IMR-90 (cell line): Measurements from ENCODE around the gene PSPC1. TPM values are rescaled to one million over a fixed set of nuclear protein-coding genes. Genes with fewer than 3 reads are reported as not detected.

ENCODE experiments used
- ATAC-seq: fragments of 200-7000 bp; cut with Tn5 transposase; 2 replicates; pipeline ENCODE4 v1.9.1; 2020; ENCODE audit warnings: low read depth, mild to moderate bottlenecking, moderate library complexity
- BruUV-seq: library from RNA; stranded (reverse); fragments of 400-500 nt; replicated peaks from 2 replicates; lab custom pipeline; 2021; lab: Mats Ljungman, UMichigan
- CTCF ChIA-PET: fragments of 300-600 bp; formaldehyde crosslinking; extraction: SDS; loops from one replicate; lab custom pipeline; 2021; ENCODE audit warnings: antibody characterized with exemption; lab: Yijun Ruan, JAX
- POLR2A ChIA-PET: fragments of 300-600 bp; sonication (Branson Sonifier 250); formaldehyde crosslinking; loops from one replicate; lab custom pipeline; 2022; ENCODE audit warnings: antibody characterized with exemption; ENCODE audit not compliant: unreplicated experiment; lab: Charles Lee
- DNase-seq: peaks from one replicate; pipeline ENCODE4 v3.0.0; 2013
- H2AFZ ChIP-seq: replicated peaks from 2 replicates; pipeline ENCODE3; 2013; ENCODE audit warnings: low read length, mild to moderate bottlenecking; ENCODE audit not compliant: poor library complexity
- H2AK5ac ChIP-seq: 2 replicates; pipeline ENCODE4 v1.6.1; 2013; ENCODE audit warnings: low read depth, low read length, inconsistent platforms
- H2AK9ac ChIP-seq: replicated peaks from 2 replicates; pipeline ENCODE3; 2013; ENCODE audit warnings: mild to moderate bottlenecking, low read depth, low read length, moderate library complexity; ENCODE audit not compliant: poor library complexity
- H2BK120ac ChIP-seq: 2 replicates; pipeline ENCODE4 v1.6.1; 2013; ENCODE audit warnings: low read depth, low read length, inconsistent platforms
- H2BK15ac ChIP-seq: 3 replicates; pipeline ENCODE4 v1.6.1; 2013; ENCODE audit warnings: low read depth, low read length, inconsistent platforms
- H2BK20ac ChIP-seq: 2 replicates; pipeline ENCODE4 v1.6.1; 2013; ENCODE audit warnings: low read depth, mild to moderate bottlenecking, inconsistent platforms, low read length, moderate library complexity
- H2BK5ac ChIP-seq: 2 replicates; pipeline ENCODE4 v1.6.1; 2013; ENCODE audit warnings: mild to moderate bottlenecking, low read depth, low read length, inconsistent platforms; ENCODE audit not compliant: poor library complexity, severe bottlenecking
- H3K14ac ChIP-seq: replicated peaks from 2 replicates; pipeline ENCODE4 v1.6.1; 2013; ENCODE audit warnings: low read depth, low read length, inconsistent platforms
- H3K18ac ChIP-seq: 2 replicates; pipeline ENCODE4 v1.6.1; 2013; ENCODE audit warnings: low read depth, low read length, control low read depth
- H3K23ac ChIP-seq: 2 replicates; pipeline ENCODE4 v1.6.1; 2013; ENCODE audit warnings: low read depth, low read length, inconsistent platforms
- H3K27ac ChIP-seq: 2 replicates; pipeline ENCODE4 v1.5.1; 2013; ENCODE audit warnings: mild to moderate bottlenecking, control low read depth, low read length; ENCODE audit not compliant: insufficient read depth
- H3K27me3 ChIP-seq: 2 replicates; pipeline ENCODE4 v1.6.1; 2013; ENCODE audit warnings: low read length; ENCODE audit not compliant: control insufficient read depth, insufficient read depth
- H3K36me3 ChIP-seq: 2 replicates; pipeline ENCODE4 v1.6.1; 2013; ENCODE audit warnings: low read length, mixed read lengths; ENCODE audit not compliant: control insufficient read depth, insufficient read depth
- H3K4ac ChIP-seq: 2 replicates; pipeline ENCODE4 v1.6.1; 2013; ENCODE audit warnings: low read depth, low read length, inconsistent platforms
- H3K4me1 ChIP-seq: 2 replicates; pipeline ENCODE4 v1.6.1; 2013; ENCODE audit warnings: low read length, mixed read lengths; ENCODE audit not compliant: control insufficient read depth, insufficient read depth
- H3K4me2 ChIP-seq: 2 replicates; pipeline ENCODE4 v1.6.1; 2013; ENCODE audit warnings: low read depth, mild to moderate bottlenecking, control low read depth, low read length, moderate library complexity
- H3K4me3 ChIP-seq: 2 replicates; pipeline ENCODE4 v1.5.1; 2013; ENCODE audit warnings: low read depth, mild to moderate bottlenecking, control low read depth, low read length, moderate library complexity; ENCODE audit not compliant: insufficient read depth
- H3K56ac ChIP-seq: 2 replicates; pipeline ENCODE4 v1.6.1; 2013; ENCODE audit warnings: low read length, inconsistent platforms; ENCODE audit not compliant: insufficient read depth; ENCODE audit errors: extremely low read depth
- H3K79me1 ChIP-seq, 2 experiments: 2 replicates each; pipeline ENCODE4 v1.6.1; 2013; ENCODE audit warnings: low read length in 2 of 2, inconsistent platforms in 1 of 2, low read depth in 1 of 2
- H3K9ac ChIP-seq: 2 replicates; pipeline ENCODE4 v1.6.1; 2013; ENCODE audit warnings: low read depth, low read length, control low read depth
- H3K9me1 ChIP-seq: 2 replicates; pipeline ENCODE4 v1.6.1; 2013; ENCODE audit warnings: low read length, inconsistent platforms; ENCODE audit not compliant: insufficient read depth
- H3K9me3 ChIP-seq: 2 replicates; pipeline ENCODE4 v1.6.1; 2013; ENCODE audit warnings: low read length; ENCODE audit not compliant: control insufficient read depth, insufficient read depth
- H4K20me1 ChIP-seq: 2 replicates; pipeline ENCODE4 v1.6.1; 2013; ENCODE audit warnings: low read length, inconsistent platforms; ENCODE audit not compliant: insufficient read depth
- H4K5ac ChIP-seq: 2 replicates; pipeline ENCODE4 v1.6.1; 2013; ENCODE audit warnings: mild to moderate bottlenecking, low read depth, low read length, control low read depth
- H4K8ac ChIP-seq, 2 experiments: 2 replicates each; pipeline ENCODE4 v1.6.1; 2013; ENCODE audit warnings: low read depth in 2 of 2, low read length in 2 of 2, control low read depth in 1 of 2, inconsistent platforms in 1 of 2
- H4K91ac ChIP-seq: 2 replicates; pipeline ENCODE4 v1.6.1; 2013; ENCODE audit warnings: low read depth, low read length, inconsistent platforms; ENCODE audit not compliant: insufficient read depth
- BHLHE40 ChIP-seq: fragments of 150-350 bp; IDR thresholded peaks from 2 replicates; pipeline ENCODE4 v1.6.1; 2016; ENCODE audit warnings: mild to moderate bottlenecking, low read depth, low read length
- FOS ChIP-seq: fragments of 150-350 bp; IDR thresholded peaks from 2 replicates; pipeline ENCODE4 v1.6.1; 2016; ENCODE audit warnings: low read depth, low read length
- MAFK ChIP-seq: IDR thresholded peaks from 2 replicates; pipeline ENCODE4 v1.6.1; 2012; ENCODE audit warnings: low read depth, low read length, improper control_type of control experiment
- MXI1 ChIP-seq: IDR thresholded peaks from 2 replicates; pipeline ENCODE4 v1.6.1; 2012; ENCODE audit warnings: low read depth, mild to moderate bottlenecking, low read length, moderate library complexity, borderline replicate concordance
- POLR2A ChIP-seq: IDR thresholded peaks from 2 replicates; pipeline ENCODE4 v1.6.1; 2012; ENCODE audit warnings: mild to moderate bottlenecking, low read depth, low read length
- RAD21 ChIP-seq: IDR thresholded peaks from 2 replicates; pipeline ENCODE4 v1.6.1; 2012; ENCODE audit warnings: low read length, improper control_type of control experiment
- WGBS, 2 experiments: methylation state at CpG; one replicate each; pipeline versions ENCODE4 v1.1.5 to v1.1.7; 2013; ENCODE audit warnings: missing lambda C conversion rate in 2 of 2; ENCODE audit not compliant: insufficient read length in 1 of 2; ENCODE audit errors: extremely low coverage in 2 of 2; 5-methylcytosine and 5-hydroxymethylcytosine counted together
- dilution Hi-C: fragments of 300-500 bp; cut with HindIII; formaldehyde crosslinking; loops from one replicate; pipeline ENCODE4 v1.14.3; 2018; ENCODE audit warnings: low sequenced_read_pairs; ENCODE audit not compliant: unreplicated experiment
- in situ Hi-C: fragments of 300-500 bp; cut with MboI; formaldehyde crosslinking; loops from 3 replicates; pipeline ENCODE4 v1.14.3; 2019; ENCODE audit warnings: low sequenced_read_pairs, inconsistent platforms, mixed read lengths
- intact Hi-C: fragments of 100-400 bp; cut with micrococcal nuclease; formaldehyde crosslinking; loops from 2 replicates; pipeline ENCODE4 v1.10.0; 2022
- polyA plus RNA-seq, 3 experiments: library from polyadenylated mRNA; depleted of rRNA; stranded (reverse); fragments of >200 nt; gene quantifications; 2 replicates each; pipeline ENCODE4 v1.2.3, GENCODE V29; 2012; ENCODE audit warnings: low replicate concordance in 1 of 3
- total RNA-seq: library from RNA; depleted of rRNA; stranded (reverse); fragments of >200 nt; gene quantifications from 2 replicates; pipeline ENCODE4 v1.2.3, GENCODE V29; 2012

The PSPC1 gene
- total and polyA plus RNA-seq, 2 of the 4 experiments (the other 2 are of a cell fraction) = 38.3 to 39.8 TPM

GRCh38 chr13:19817510-19818158, 34.9 kb upstream of the PSPC1 start:
- H2BK20ac ChIP-seq = no peak overlapping the region
- H3K9me3 ChIP-seq = no peaks in the 10 kb centered on the region
- no peak overlapping the region for H3K14ac ChIP-seq
- ATAC-seq (no peak), DNase-seq (no peak)
- in situ Hi-C loops (no loop called here), intact Hi-C loops (no loop called here), dilution Hi-C loops (no loop called here)
- no peak overlapping the region for H2AFZ ChIP-seq
- H3K4me1 ChIP-seq = no peaks in the 10 kb centered on the region
- WGBS, 2 experiments = 80% methylated on average over 1 of the region's 7 CpGs; no CpG with 5 or more reads in 1 of the 2 experiments
- no peak overlapping the region for H3K4ac ChIP-seq
- H3K27me3 ChIP-seq = no peaks in the 10 kb centered on the region
- ChIA-PET POLR2A (no interaction called here), CTCF (no interaction called here)
- H3K56ac ChIP-seq = no peak overlapping the region
- no peak overlapping the region for H3K4me2 ChIP-seq
- H3K36me3 ChIP-seq = peaks cover 16% of the 10 kb centered on the region
- H4K5ac ChIP-seq = no peak overlapping the region
- H4K20me1 ChIP-seq = no peaks in the 10 kb centered on the region
- no peak overlapping the region for H2BK15ac ChIP-seq
- H3K9ac ChIP-seq = no peak overlapping the region
- H2BK5ac ChIP-seq = no peak overlapping the region
- H3K27ac ChIP-seq = no peak overlapping the region
- BruUV-seq = no TSS peak
- H3K18ac ChIP-seq = no peak overlapping the region
- TF ChIP-seq MXI1 (no peak), BHLHE40 (no peak), RAD21 (no peak), FOS (no peak), POLR2A (no peak), MAFK (no peak)
- no peak overlapping the region for H3K4me3 ChIP-seq
- H2AK5ac ChIP-seq = no peak overlapping the region
- H4K91ac ChIP-seq = no peak overlapping the region
- peaks cover 4% of the 10 kb centered on the region; the same call in 1 of the 2 replicates for H3K9me1 ChIP-seq
- H2AK9ac ChIP-seq = no peak overlapping the region
- H3K79me1 ChIP-seq = peaks cover 2 to 7% of the 10 kb centered on the region in 2 experiments
- H4K8ac ChIP-seq = no peak overlapping the region
- no peak overlapping the region for H3K23ac ChIP-seq
- H2BK120ac ChIP-seq = no peak overlapping the region
